WTC11 (cell line): Measurements from ENCODE around the gene IRF8. TPM values are rescaled to one million over a fixed set of nuclear protein-coding genes. Genes with fewer than 3 reads are reported as not detected.

ENCODE experiments used
- ATAC-seq: fragments of 200-7000 bp; cut with Tn5 transposase; 2 replicates; pipeline ENCODE4 v1.10.0; 2021; ENCODE audit warnings: mild to moderate bottlenecking, moderate library complexity
- CTCF ChIA-PET: fragments of 300-600 bp; sonication (Branson Sonifier 250); formaldehyde crosslinking; loops from one replicate; lab custom pipeline; 2021; ENCODE audit warnings: antibody characterized with exemption; lab: Charles Lee
- POLR2A ChIA-PET: fragments of 350-600 bp; sonication (Branson Sonifier 250); formaldehyde crosslinking; loops from one replicate; lab custom pipeline; 2021; ENCODE audit warnings: antibody characterized with exemption; lab: Charles Lee
- DNase-seq: peaks from one replicate; pipeline ENCODE4 v3.0.0; 2021; ENCODE audit warnings: low spot score
- H3K27ac Mint-ChIP-seq: 2 replicates; pipeline ENCODE4 v1.8.0; 2021; ENCODE audit warnings: mixed read lengths
- H3K27me3 Mint-ChIP-seq: 2 replicates; pipeline ENCODE4 v1.8.0; 2021; ENCODE audit warnings: low read depth, mild to moderate bottlenecking, moderate library complexity, mixed read lengths
- H3K36me3 Mint-ChIP-seq: 2 replicates; pipeline ENCODE4 v1.8.0; 2021; ENCODE audit warnings: mixed read lengths
- H3K4me1 Mint-ChIP-seq: 2 replicates; pipeline ENCODE4 v1.8.0; 2022; ENCODE audit warnings: mixed read lengths
- H3K4me3 Mint-ChIP-seq: 2 replicates; pipeline ENCODE4 v1.8.0; 2021; ENCODE audit warnings: mild to moderate bottlenecking, moderate library complexity, mixed read lengths
- H3K9me3 Mint-ChIP-seq: 2 replicates; pipeline ENCODE4 v1.8.0; 2021; ENCODE audit warnings: mixed read lengths
- ATF1 ChIP-seq: sonication (generic); formaldehyde crosslinking; IDR thresholded peaks from 2 replicates; pipeline ENCODE4 v1.8.1; 2023; ENCODE audit warnings: mild to moderate bottlenecking, moderate library complexity, missing genetic modification reagents
- CBFB ChIP-seq: sonication (generic); formaldehyde crosslinking; IDR thresholded peaks from 2 replicates; pipeline ENCODE4 v1.8.1; 2022; ENCODE audit warnings: mild to moderate bottlenecking, low read depth, missing genetic modification reagents
- EMX1 ChIP-seq: fragments of 250-450 bp; sonication (Bioruptor Pico); IDR thresholded peaks from 2 replicates; pipeline ENCODE4 v1.8.0; 2021; ENCODE audit warnings: mild to moderate bottlenecking
- GABPB1 ChIP-seq: sonication (generic); formaldehyde crosslinking; IDR thresholded peaks from 2 replicates; pipeline ENCODE4 v1.8.1; 2023; ENCODE audit warnings: mild to moderate bottlenecking, missing genetic modification reagents
- ZNF121 ChIP-seq: sonication (generic); formaldehyde crosslinking; IDR thresholded peaks from 2 replicates; pipeline ENCODE4 v1.8.0; 2023; ENCODE audit warnings: missing genetic modification reagents
- total RNA-seq: library from RNA; stranded (reverse); gene quantifications from 3 replicates; pipeline ENCODE4 v1.2.3, GENCODE V29; 2021
- TF ChIP-seq, protein P1 (sequence below): sonication (generic); formaldehyde crosslinking; IDR thresholded peaks from 2 replicates; pipeline ENCODE4 v1.8.0; 2022; ENCODE audit warnings: mild to moderate bottlenecking, missing genetic modification reagents
- TF ChIP-seq, protein P2 (sequence below): sonication (generic); formaldehyde crosslinking; IDR thresholded peaks from 2 replicates; pipeline ENCODE4 v1.8.0; 2023; ENCODE audit warnings: missing genetic modification reagents
- TF ChIP-seq, protein P3 (sequence below): fragments of 250-450 bp; sonication (Bioruptor Pico); IDR thresholded peaks from 2 replicates; pipeline ENCODE4 v1.8.0; 2021; ENCODE audit warnings: mild to moderate bottlenecking
- TF ChIP-seq, protein P4 (sequence below): fragments of 250-450 bp; sonication (Bioruptor Pico); IDR thresholded peaks from 2 replicates; pipeline ENCODE4 v1.9.0; 2021; ENCODE audit warnings: mild to moderate bottlenecking
- TF ChIP-seq, protein P5 (sequence below): sonication (generic); formaldehyde crosslinking; IDR thresholded peaks from 2 replicates; pipeline ENCODE4 v1.8.1; 2022; ENCODE audit warnings: low read depth, missing genetic modification reagents, borderline replicate concordance
- TF ChIP-seq, protein P6 (sequence below): sonication (generic); formaldehyde crosslinking; IDR thresholded peaks from 2 replicates; pipeline ENCODE4 v1.8.1; 2023; ENCODE audit warnings: mild to moderate bottlenecking, missing genetic modification reagents
- TF ChIP-seq, protein P7 (sequence below): sonication (generic); formaldehyde crosslinking; IDR thresholded peaks from 2 replicates; pipeline ENCODE4 v1.8.1; 2023; ENCODE audit warnings: mild to moderate bottlenecking, missing genetic modification reagents, moderate library complexity
- TF ChIP-seq, protein P8 (sequence below): sonication (generic); formaldehyde crosslinking; IDR thresholded peaks from 2 replicates; pipeline ENCODE4 v1.8.1; 2023; ENCODE audit warnings: mild to moderate bottlenecking, moderate library complexity, missing genetic modification reagents
- TF ChIP-seq, protein P9 (sequence below): sonication (generic); formaldehyde crosslinking; conservative IDR thresholded peaks from 2 replicates; pipeline ENCODE4 v1.8.1; 2023; ENCODE audit warnings: mild to moderate bottlenecking, low read depth, missing genetic modification reagents, moderate library complexity

The IRF8 gene
- total RNA-seq, 1 experiment from 2014 or later, result 1.1 TPM

DNA sequence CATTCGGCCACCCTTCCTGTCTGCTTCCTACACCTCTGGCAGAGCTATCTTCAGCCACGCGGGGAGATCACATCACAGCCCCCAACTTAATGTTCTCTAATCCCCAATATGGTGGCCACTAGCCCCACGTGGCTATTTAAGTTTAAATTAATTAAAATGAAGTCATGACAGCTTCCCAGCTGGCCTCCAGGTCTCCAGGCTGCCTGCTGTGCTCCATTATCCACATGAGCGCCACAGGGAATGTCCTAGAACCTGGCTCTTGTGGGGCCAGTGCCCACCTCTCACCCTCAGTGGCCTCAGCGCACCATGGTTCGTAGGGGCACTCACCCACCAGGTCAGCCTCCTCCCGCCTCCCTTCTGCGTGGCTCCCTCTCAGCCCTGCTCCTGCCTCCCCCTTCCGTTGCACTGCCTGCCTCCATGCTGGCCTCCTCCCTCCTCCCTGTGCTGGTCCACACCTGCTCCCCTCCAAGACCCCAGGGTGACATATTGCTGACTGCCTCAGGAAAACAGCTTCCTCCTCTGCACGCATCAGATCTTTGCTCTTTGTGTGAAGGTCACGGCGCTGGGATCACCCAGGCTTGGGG, 47.7 kb downstream of the IRF8 start (continued):
- TF ChIP-seq, protein P1, sequence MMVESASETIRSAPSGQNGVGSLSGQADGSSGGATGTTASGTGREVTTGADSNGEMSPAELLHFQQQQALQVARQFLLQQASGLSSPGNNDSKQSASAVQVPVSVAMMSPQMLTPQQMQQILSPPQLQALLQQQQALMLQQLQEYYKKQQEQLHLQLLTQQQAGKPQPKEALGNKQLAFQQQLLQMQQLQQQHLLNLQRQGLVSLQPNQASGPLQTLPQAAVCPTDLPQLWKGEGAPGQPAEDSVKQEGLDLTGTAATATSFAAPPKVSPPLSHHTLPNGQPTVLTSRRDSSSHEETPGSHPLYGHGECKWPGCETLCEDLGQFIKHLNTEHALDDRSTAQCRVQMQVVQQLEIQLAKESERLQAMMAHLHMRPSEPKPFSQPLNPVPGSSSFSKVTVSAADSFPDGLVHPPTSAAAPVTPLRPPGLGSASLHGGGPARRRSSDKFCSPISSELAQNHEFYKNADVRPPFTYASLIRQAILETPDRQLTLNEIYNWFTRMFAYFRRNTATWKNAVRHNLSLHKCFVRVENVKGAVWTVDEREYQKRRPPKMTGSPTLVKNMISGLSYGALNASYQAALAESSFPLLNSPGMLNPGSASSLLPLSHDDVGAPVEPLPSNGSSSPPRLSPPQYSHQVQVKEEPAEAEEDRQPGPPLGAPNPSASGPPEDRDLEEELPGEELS (CRISPR knock-in tag), result no peak
- no peak for TF ChIP-seq EMX1 (CRISPR knock-in tag)
- TF ChIP-seq CBFB (CRISPR knock-in tag), result no peak
- no peak for TF ChIP-seq ATF1 (CRISPR knock-in tag)
- TF ChIP-seq, protein P2, sequence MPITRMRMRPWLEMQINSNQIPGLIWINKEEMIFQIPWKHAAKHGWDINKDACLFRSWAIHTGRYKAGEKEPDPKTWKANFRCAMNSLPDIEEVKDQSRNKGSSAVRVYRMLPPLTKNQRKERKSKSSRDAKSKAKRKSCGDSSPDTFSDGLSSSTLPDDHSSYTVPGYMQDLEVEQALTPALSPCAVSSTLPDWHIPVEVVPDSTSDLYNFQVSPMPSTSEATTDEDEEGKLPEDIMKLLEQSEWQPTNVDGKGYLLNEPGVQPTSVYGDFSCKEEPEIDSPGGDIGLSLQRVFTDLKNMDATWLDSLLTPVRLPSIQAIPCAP (CRISPR knock-in tag), result no peak
- no peak for TF ChIP-seq GABPB1 (CRISPR knock-in tag)

DNA sequence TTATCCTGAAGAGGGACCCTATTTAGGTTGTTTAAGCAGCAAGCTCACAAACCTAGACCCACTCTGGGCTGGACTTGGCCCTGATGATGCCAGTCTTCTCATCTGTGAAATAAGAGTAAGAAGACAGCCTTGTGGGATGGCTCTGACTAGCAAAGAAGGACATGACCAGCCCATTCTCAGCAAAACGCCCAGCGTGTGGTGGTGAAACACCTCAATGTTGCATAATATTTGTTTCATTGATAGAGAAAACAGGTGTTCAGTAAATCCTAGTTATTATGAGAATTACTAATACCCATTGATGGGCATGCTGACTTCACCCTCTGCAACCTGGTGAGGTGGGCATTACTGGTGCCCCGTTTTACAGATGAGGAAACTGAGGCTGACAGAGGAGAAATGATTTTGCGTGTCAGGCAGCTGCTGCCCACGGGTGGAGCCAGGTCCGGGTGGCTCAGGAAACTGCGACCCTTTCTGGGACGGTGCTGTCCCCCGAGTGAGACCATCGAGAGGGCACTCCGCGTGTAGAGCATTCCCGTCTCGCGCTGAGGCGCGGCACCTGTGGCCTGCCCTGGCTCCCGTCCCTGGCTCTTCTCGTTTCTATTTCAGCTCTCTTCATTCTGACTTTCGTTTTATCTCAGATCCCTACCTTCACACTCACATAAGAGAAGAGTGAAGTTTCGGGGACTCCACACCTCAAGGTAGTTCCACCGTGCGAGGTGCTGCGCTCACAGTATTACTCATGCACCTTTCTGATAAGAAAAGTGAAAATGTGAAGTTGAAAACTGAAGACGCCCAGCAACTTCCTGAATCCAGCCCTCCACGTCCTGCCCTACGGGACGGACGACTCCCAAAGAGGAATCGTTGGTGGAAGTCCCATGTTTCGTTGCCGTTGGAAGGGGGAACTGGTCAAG, 48.5 kb downstream of the IRF8 start:
- Mint-ChIP-seq H3K9me3 (no peaks in the 10 kb centered on the region), H3K36me3 (no peaks in the 10 kb centered on the region), H3K27me3 (peaks cover 4% of the 10 kb centered on the region), H3K4me3 (no peak overlapping the region), H3K27ac (no peak overlapping the region), H3K4me1 (no peaks in the 10 kb centered on the region)
- DNase-seq, result no peak
- CTCF ChIA-PET, result interaction anchor here (1.2 kb wide), 1 partner anchor 128 kb away, joined by 4 read pairs; no protein-coding TSS in a partner anchor
- TF ChIP-seq, protein P3, sequence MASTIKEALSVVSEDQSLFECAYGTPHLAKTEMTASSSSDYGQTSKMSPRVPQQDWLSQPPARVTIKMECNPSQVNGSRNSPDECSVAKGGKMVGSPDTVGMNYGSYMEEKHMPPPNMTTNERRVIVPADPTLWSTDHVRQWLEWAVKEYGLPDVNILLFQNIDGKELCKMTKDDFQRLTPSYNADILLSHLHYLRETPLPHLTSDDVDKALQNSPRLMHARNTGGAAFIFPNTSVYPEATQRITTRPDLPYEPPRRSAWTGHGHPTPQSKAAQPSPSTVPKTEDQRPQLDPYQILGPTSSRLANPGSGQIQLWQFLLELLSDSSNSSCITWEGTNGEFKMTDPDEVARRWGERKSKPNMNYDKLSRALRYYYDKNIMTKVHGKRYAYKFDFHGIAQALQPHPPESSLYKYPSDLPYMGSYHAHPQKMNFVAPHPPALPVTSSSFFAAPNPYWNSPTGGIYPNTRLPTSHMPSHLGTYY (CRISPR knock-in tag), result no peak
- no peak for TF ChIP-seq EMX1 (CRISPR knock-in tag)
- TF ChIP-seq, protein P4, sequence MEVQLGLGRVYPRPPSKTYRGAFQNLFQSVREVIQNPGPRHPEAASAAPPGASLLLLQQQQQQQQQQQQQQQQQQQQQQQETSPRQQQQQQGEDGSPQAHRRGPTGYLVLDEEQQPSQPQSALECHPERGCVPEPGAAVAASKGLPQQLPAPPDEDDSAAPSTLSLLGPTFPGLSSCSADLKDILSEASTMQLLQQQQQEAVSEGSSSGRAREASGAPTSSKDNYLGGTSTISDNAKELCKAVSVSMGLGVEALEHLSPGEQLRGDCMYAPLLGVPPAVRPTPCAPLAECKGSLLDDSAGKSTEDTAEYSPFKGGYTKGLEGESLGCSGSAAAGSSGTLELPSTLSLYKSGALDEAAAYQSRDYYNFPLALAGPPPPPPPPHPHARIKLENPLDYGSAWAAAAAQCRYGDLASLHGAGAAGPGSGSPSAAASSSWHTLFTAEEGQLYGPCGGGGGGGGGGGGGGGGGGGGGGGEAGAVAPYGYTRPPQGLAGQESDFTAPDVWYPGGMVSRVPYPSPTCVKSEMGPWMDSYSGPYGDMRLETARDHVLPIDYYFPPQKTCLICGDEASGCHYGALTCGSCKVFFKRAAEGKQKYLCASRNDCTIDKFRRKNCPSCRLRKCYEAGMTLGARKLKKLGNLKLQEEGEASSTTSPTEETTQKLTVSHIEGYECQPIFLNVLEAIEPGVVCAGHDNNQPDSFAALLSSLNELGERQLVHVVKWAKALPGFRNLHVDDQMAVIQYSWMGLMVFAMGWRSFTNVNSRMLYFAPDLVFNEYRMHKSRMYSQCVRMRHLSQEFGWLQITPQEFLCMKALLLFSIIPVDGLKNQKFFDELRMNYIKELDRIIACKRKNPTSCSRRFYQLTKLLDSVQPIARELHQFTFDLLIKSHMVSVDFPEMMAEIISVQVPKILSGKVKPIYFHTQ (CRISPR knock-in tag), result no peak
- TF ChIP-seq GABPB1 (CRISPR knock-in tag), result no peak
- TF ChIP-seq, protein P5, sequence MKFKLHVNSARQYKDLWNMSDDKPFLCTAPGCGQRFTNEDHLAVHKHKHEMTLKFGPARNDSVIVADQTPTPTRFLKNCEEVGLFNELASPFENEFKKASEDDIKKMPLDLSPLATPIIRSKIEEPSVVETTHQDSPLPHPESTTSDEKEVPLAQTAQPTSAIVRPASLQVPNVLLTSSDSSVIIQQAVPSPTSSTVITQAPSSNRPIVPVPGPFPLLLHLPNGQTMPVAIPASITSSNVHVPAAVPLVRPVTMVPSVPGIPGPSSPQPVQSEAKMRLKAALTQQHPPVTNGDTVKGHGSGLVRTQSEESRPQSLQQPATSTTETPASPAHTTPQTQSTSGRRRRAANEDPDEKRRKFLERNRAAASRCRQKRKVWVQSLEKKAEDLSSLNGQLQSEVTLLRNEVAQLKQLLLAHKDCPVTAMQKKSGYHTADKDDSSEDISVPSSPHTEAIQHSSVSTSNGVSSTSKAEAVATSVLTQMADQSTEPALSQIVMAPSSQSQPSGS (CRISPR knock-in tag), result no peak
- POLR2A ChIA-PET, result no interaction called here
- no peak for ATAC-seq

DNA sequence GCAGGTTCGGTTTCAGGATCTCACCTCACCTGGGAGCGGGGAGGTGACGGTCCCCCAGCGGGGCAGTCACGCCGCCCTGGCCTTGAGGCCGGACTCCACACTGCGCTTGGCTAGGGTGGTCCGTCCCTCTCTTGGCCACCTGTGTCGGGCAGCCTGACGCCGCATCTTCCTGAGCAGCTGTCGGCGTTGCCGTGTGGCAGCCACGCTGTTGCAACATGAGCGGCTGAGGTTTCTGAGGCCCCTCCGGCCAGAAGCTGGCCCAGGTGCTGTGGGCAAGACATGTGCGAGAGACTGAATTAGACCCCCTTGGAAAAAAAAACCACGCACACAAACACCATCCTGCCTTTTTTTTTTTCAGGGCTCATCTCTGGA, 49.2 kb downstream of the IRF8 start:
- DNase-seq, result no peak
- Mint-ChIP-seq H3K27me3 (peaks cover 4% of the 10 kb centered on the region; the same call in 1 of the 2 replicates), H3K4me1 (no peaks in the 10 kb centered on the region), H3K9me3 (no peaks in the 10 kb centered on the region), H3K36me3 (no peaks in the 10 kb centered on the region), H3K4me3 (no peak overlapping the region), H3K27ac (no peak overlapping the region)
- ATAC-seq, result no peak
- ChIA-PET POLR2A (no interaction called here), CTCF (interaction anchor here (1.2 kb wide), 1 partner anchor 129 kb away, joined by 4 read pairs; no protein-coding TSS in a partner anchor)
- TF ChIP-seq, protein P6, sequence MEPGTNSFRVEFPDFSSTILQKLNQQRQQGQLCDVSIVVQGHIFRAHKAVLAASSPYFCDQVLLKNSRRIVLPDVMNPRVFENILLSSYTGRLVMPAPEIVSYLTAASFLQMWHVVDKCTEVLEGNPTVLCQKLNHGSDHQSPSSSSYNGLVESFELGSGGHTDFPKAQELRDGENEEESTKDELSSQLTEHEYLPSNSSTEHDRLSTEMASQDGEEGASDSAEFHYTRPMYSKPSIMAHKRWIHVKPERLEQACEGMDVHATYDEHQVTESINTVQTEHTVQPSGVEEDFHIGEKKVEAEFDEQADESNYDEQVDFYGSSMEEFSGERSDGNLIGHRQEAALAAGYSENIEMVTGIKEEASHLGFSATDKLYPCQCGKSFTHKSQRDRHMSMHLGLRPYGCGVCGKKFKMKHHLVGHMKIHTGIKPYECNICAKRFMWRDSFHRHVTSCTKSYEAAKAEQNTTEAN (CRISPR knock-in tag), result no peak
- TF ChIP-seq, protein P7, sequence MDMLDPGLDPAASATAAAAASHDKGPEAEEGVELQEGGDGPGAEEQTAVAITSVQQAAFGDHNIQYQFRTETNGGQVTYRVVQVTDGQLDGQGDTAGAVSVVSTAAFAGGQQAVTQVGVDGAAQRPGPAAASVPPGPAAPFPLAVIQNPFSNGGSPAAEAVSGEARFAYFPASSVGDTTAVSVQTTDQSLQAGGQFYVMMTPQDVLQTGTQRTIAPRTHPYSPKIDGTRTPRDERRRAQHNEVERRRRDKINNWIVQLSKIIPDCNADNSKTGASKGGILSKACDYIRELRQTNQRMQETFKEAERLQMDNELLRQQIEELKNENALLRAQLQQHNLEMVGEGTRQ, result no peak
- TF ChIP-seq, protein P8, sequence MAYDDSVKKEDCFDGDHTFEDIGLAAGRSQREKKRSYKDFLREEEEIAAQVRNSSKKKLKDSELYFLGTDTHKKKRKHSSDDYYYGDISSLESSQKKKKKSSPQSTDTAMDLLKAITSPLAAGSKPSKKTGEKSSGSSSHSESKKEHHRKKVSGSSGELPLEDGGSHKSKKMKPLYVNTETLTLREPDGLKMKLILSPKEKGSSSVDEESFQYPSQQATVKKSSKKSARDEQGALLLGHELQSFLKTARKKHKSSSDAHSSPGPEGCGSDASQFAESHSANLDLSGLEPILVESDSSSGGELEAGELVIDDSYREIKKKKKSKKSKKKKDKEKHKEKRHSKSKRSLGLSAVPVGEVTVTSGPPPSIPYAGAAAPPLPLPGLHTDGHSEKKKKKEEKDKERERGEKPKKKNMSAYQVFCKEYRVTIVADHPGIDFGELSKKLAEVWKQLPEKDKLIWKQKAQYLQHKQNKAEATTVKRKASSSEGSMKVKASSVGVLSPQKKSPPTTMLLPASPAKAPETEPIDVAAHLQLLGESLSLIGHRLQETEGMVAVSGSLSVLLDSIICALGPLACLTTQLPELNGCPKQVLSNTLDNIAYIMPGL (CRISPR knock-in tag), result no peak
- TF ChIP-seq, protein P9, sequence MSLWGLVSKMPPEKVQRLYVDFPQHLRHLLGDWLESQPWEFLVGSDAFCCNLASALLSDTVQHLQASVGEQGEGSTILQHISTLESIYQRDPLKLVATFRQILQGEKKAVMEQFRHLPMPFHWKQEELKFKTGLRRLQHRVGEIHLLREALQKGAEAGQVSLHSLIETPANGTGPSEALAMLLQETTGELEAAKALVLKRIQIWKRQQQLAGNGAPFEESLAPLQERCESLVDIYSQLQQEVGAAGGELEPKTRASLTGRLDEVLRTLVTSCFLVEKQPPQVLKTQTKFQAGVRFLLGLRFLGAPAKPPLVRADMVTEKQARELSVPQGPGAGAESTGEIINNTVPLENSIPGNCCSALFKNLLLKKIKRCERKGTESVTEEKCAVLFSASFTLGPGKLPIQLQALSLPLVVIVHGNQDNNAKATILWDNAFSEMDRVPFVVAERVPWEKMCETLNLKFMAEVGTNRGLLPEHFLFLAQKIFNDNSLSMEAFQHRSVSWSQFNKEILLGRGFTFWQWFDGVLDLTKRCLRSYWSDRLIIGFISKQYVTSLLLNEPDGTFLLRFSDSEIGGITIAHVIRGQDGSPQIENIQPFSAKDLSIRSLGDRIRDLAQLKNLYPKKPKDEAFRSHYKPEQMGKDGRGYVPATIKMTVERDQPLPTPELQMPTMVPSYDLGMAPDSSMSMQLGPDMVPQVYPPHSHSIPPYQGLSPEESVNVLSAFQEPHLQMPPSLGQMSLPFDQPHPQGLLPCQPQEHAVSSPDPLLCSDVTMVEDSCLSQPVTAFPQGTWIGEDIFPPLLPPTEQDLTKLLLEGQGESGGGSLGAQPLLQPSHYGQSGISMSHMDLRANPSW (CRISPR knock-in tag), result no peak
- no peak for TF ChIP-seq ZNF121 (CRISPR knock-in tag)
